Endothelial cell of umbilical vein (primary cell): ENCODE results near the gene PKHD1. TPM values are rescaled to one million over a fixed set of nuclear protein-coding genes. Genes with fewer than 3 reads are reported as not detected.

Experiments
- BruUV-seq: library from RNA; stranded (reverse); fragments of 400-500 nt; replicated peaks from 2 replicates; lab custom pipeline; 2021; lab: Mats Ljungman, UMichigan
- CTCF ChIA-PET: fragments of 300-600, 350-600 bp; sonication (Branson Sonifier 250); formaldehyde crosslinking; loops from one replicate; lab custom pipeline; 2021; ENCODE audit warnings: antibody characterized with exemption, inconsistent platforms; lab: Charles Lee
- POLR2A ChIA-PET: fragments of 300-600, 350-600 bp; sonication (Branson Sonifier 250); formaldehyde crosslinking; loops from one replicate; lab custom pipeline; 2021; ENCODE audit warnings: antibody characterized with exemption, inconsistent platforms; lab: Charles Lee
- DNase-seq: peaks from one replicate; pipeline ENCODE4 v3.0.0-alpha.2; 2011; ENCODE audit warnings: low read depth, low spot score
- FAIRE-seq: peaks from 2 replicates; lab custom pipeline; 2011; peaks lifted over from hg19 to GRCh38; lab: Jason Lieb, UNC
- H2AFZ ChIP-seq: 2 replicates; pipeline ENCODE4 v1.6.0; 2012; ENCODE audit warnings: low read depth, low read length, control low read depth, inconsistent platforms
- H3K27ac ChIP-seq: 2 replicates; pipeline ENCODE4 v1.5.1; 2011; ENCODE audit warnings: low read depth, mild to moderate bottlenecking, control low read depth, low read length, moderate library complexity; ENCODE audit not compliant: insufficient read depth
- H3K27me3 ChIP-seq, 2 experiments: 2 replicates each; pipeline versions ENCODE4 v1.6.0 to v1.6.1; 2011; ENCODE audit warnings: low read length in 2 of 2, mixed read lengths in 1 of 2; ENCODE audit not compliant: control insufficient read depth in 2 of 2, insufficient read depth in 2 of 2
- H3K36me3 ChIP-seq, 2 experiments: 2 replicates in 1 of 2; 3 replicates in 1 of 2; pipeline ENCODE4 v1.5.1; 2011; ENCODE audit warnings: low read length in 2 of 2, mild to moderate bottlenecking in 1 of 2, moderate library complexity in 1 of 2; ENCODE audit not compliant: control insufficient read depth in 2 of 2, insufficient read depth in 2 of 2; ENCODE audit errors: extremely low read depth in 1 of 2
- H3K4me1 ChIP-seq: 3 replicates; pipeline ENCODE4 v1.5.1; 2011; ENCODE audit warnings: mild to moderate bottlenecking, low read length; ENCODE audit not compliant: control insufficient read depth, insufficient read depth; ENCODE audit errors: extremely low read depth
- H3K4me2 ChIP-seq: 2 replicates; pipeline ENCODE4 v1.6.1; 2011; ENCODE audit warnings: low read length, control low read depth, mixed read lengths; ENCODE audit not compliant: insufficient read depth
- H3K4me3 ChIP-seq, 3 experiments: fragments of 200-600 bp in 1 of 3; sonication (generic), shearing (Covaris generic) in 1 of 3; replicated peaks in 1 of 3; 2 replicates each; pipeline ENCODE4 v1.5.1; 2011 to 2016; ENCODE audit warnings: control low read depth in 3 of 3, low read length in 3 of 3, mild to moderate bottlenecking in 2 of 3, inconsistent platforms in 1 of 3, low read depth in 1 of 3, moderate library complexity in 1 of 3; ENCODE audit not compliant: insufficient read depth in 1 of 3
- H3K79me2 ChIP-seq: 2 replicates; pipeline ENCODE4 v1.6.0; 2012; ENCODE audit warnings: low read length, inconsistent platforms; ENCODE audit not compliant: control insufficient read depth, insufficient read depth
- H3K9ac ChIP-seq: replicated peaks from 2 replicates; pipeline ENCODE3; 2011; ENCODE audit warnings: low read length, control low read depth; ENCODE audit not compliant: insufficient read depth; ENCODE audit errors: extremely low read depth
- H3K9me1 ChIP-seq: replicated peaks from 3 replicates; pipeline ENCODE4 v1.6.0; 2011; ENCODE audit warnings: mild to moderate bottlenecking, low read length; ENCODE audit not compliant: control insufficient read depth, insufficient read depth; ENCODE audit errors: extremely low read depth
- H3K9me3 ChIP-seq: replicated peaks from 2 replicates; pipeline ENCODE4 v1.5.1; 2012; ENCODE audit warnings: low read length, inconsistent platforms; ENCODE audit not compliant: control insufficient read depth, insufficient read depth
- H4K20me1 ChIP-seq: replicated peaks from 2 replicates; pipeline ENCODE3; 2011; ENCODE audit warnings: mild to moderate bottlenecking, low read length; ENCODE audit not compliant: control insufficient read depth, insufficient read depth; ENCODE audit errors: extremely low read depth
- EZH2 ChIP-seq: IDR thresholded peaks from 2 replicates; pipeline ENCODE4 v1.6.1; 2012; ENCODE audit warnings: borderline replicate concordance, low read depth, mild to moderate bottlenecking, moderate library complexity, low read length, inconsistent platforms; ENCODE audit not compliant: severe bottlenecking
- FOS ChIP-seq: IDR thresholded peaks from 2 replicates; pipeline ENCODE4 v1.6.1; 2011; ENCODE audit warnings: mild to moderate bottlenecking, low read length, moderate library complexity, borderline replicate concordance; ENCODE audit not compliant: insufficient read depth
- GATA2 ChIP-seq: IDR thresholded peaks from 2 replicates; pipeline ENCODE4 v1.7.0; 2011; ENCODE audit warnings: low read depth, mild to moderate bottlenecking, moderate library complexity, mixed read lengths, low read length; ENCODE audit not compliant: insufficient read length, insufficient read depth
- JUN ChIP-seq: IDR thresholded peaks from 2 replicates; pipeline ENCODE4 v1.6.1; 2011; ENCODE audit warnings: borderline replicate concordance, low read depth; ENCODE audit not compliant: insufficient read length, insufficient read depth
- MYC ChIP-seq: IDR thresholded peaks from one replicate; pipeline ENCODE4 v1.6.1; 2011; ENCODE audit warnings: mild to moderate bottlenecking, low read depth, low read length
- POLR2A ChIP-seq: IDR thresholded peaks from 2 replicates; pipeline ENCODE4 v1.6.1; 2012; ENCODE audit warnings: low read depth, mild to moderate bottlenecking, control low read depth, low read length
- POLR2AphosphoS5 ChIP-seq: IDR thresholded peaks from 2 replicates; pipeline ENCODE4 v1.6.1; 2012; ENCODE audit warnings: low read depth, mild to moderate bottlenecking, control low read depth, low read length, moderate library complexity; ENCODE audit not compliant: insufficient read depth
- dilution Hi-C: fragments of 300-500 bp; cut with MboI; formaldehyde crosslinking; loops from one replicate; pipeline ENCODE4 v1.15.0; 2019; ENCODE audit warnings: low sequenced_read_pairs; ENCODE audit not compliant: extremely low pct_ligation_motif_present
- intact Hi-C: fragments of 100-400 bp; cut with micrococcal nuclease; formaldehyde crosslinking; loops from one replicate; pipeline ENCODE4 v1.10.0; 2022
- polyA plus RNA-seq, 4 experiments: library from polyadenylated mRNA; depleted of rRNA in 3 of 4; stranded (reverse) in 3 of 4; unstranded in 1 of 4; fragments of >200 nt; gene quantifications; 2 replicates each; pipeline versions ENCODE4 v1.2.1 to v1.2.3, GENCODE V29; 2011 to 2012; ENCODE audit warnings: missing spikeins in 1 of 4
- total RNA-seq: library from RNA; stranded (reverse); gene quantifications from 2 replicates; pipeline ENCODE4 v1.2.3, GENCODE V29; 2021
- TF ChIP-seq, protein P1 (sequence below), 2 donors: IDR thresholded peaks; 1 replicate in 1 of 2; 2 replicates in 1 of 2; pipeline ENCODE4 v1.5.1; 2011; ENCODE audit warnings: low read length in 2 of 2, mild to moderate bottlenecking in 2 of 2, moderate library complexity in 2 of 2, control low read depth in 1 of 2, inconsistent platforms in 1 of 2, low read depth in 1 of 2; ENCODE audit not compliant: insufficient read depth in 1 of 2; ENCODE audit errors: extremely low read depth in 1 of 2
- TF ChIP-seq, protein P2 (sequence below): IDR thresholded peaks from 2 replicates; pipeline ENCODE4 v1.6.1; 2011; ENCODE audit not compliant: insufficient read depth, insufficient read length

PKHD1 gene
- total and polyA plus RNA-seq, 2 donors (not counting 3 experiments of a cell fraction or from before 2014, with no cell fraction given), result not detected

GRCh38 chr6:52013035-52013434 is 74.4 kb downstream of the PKHD1 start:
- Histone ChIP-seq H3K27ac (no peak overlapping the region), H3K36me3 (no peaks in the 10 kb centered on the region), H3K9me1 (no peaks in the 10 kb centered on the region), H3K9me3 (no peaks in the 10 kb centered on the region), H3K4me1 (no peaks in the 10 kb centered on the region), H2AFZ (no peak overlapping the region), H3K4me2 (no peak overlapping the region), H3K4me3 (no peak overlapping the region), H3K9ac (no peak overlapping the region), H4K20me1 (no peaks in the 10 kb centered on the region), H3K79me2 (no peaks in the 10 kb centered on the region), H3K27me3 (no peaks in the 10 kb centered on the region)
- BruUV-seq, result no TSS peak
- FAIRE-seq (no peak), DNase-seq (no peak)
- ChIA-PET CTCF (no interaction called here), POLR2A (no interaction called here)
- dilution Hi-C loops (no loop called here), intact Hi-C loops (no loop called here)
- TF ChIP-seq, protein P1, sequence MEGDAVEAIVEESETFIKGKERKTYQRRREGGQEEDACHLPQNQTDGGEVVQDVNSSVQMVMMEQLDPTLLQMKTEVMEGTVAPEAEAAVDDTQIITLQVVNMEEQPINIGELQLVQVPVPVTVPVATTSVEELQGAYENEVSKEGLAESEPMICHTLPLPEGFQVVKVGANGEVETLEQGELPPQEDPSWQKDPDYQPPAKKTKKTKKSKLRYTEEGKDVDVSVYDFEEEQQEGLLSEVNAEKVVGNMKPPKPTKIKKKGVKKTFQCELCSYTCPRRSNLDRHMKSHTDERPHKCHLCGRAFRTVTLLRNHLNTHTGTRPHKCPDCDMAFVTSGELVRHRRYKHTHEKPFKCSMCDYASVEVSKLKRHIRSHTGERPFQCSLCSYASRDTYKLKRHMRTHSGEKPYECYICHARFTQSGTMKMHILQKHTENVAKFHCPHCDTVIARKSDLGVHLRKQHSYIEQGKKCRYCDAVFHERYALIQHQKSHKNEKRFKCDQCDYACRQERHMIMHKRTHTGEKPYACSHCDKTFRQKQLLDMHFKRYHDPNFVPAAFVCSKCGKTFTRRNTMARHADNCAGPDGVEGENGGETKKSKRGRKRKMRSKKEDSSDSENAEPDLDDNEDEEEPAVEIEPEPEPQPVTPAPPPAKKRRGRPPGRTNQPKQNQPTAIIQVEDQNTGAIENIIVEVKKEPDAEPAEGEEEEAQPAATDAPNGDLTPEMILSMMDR (IDR thresholded peaks at IDR 0.05; ENCODE audit: extremely low read depth in 1 of 2, insufficient read depth in 1 of 2, low read depth in 1 of 2, low read length in 2 of 2), result no peak
- TF ChIP-seq FOS (no peak), POLR2A (no peak), GATA2 (no peak), JUN (no peak), MYC (no peak), POLR2AphosphoS5 (no peak), EZH2 (no peak)
- TF ChIP-seq, protein P2, sequence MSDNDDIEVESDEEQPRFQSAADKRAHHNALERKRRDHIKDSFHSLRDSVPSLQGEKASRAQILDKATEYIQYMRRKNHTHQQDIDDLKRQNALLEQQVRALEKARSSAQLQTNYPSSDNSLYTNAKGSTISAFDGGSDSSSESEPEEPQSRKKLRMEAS, result no peak
